PC-3 (cell line): ENCODE results near the gene PLIN1. TPM values are rescaled to one million over a fixed set of nuclear protein-coding genes. Genes with fewer than 3 reads are reported as not detected.

Source experiments
- ATAC-seq: fragments of 200-7000 bp; cut with Tn5 transposase; 2 replicates; pipeline ENCODE4 v1.9.1; 2020; ENCODE audit warnings: mild to moderate bottlenecking, moderate library complexity
- Bru-seq: library from RNA; stranded (reverse); fragments of 400-500 nt; gene quantifications from one replicate; lab custom pipeline; 2021; lab: Mats Ljungman, UMichigan
- BruChase-seq, 2 experiments: library from RNA; stranded (reverse); fragments of 400-500 nt; gene quantifications; one replicate each; lab custom pipeline; 2021; lab: Mats Ljungman, UMichigan
- BruUV-seq: library from RNA; stranded (reverse); fragments of 400-500 nt; replicated peaks from 2 replicates; lab custom pipeline; 2021; lab: Mats Ljungman, UMichigan
- CTCF ChIA-PET: fragments of 300-600 bp; sonication (Branson Sonifier 250); formaldehyde crosslinking; loops from one replicate; lab custom pipeline; 2022; ENCODE audit warnings: antibody characterized with exemption; lab: Charles Lee
- POLR2A ChIA-PET: fragments of 300-600 bp; sonication (Branson Sonifier 250); formaldehyde crosslinking; loops from one replicate; lab custom pipeline; 2022; ENCODE audit warnings: antibody characterized with exemption; ENCODE audit not compliant: unreplicated experiment; lab: Charles Lee
- DNase-seq: peaks from one replicate; pipeline ENCODE4 v3.0.0-alpha.2; 2015
- H2AFZ ChIP-seq: fragments of 300-600 bp; sonication (generic); 2 replicates; pipeline ENCODE4 v1.6.0; 2016; ENCODE audit warnings: antibody characterized with exemption, low read length
- H3F3A ChIP-seq: fragments of 300-600 bp; sonication (generic); one replicate; pipeline ENCODE4 v1.6.0; 2017; ENCODE audit warnings: antibody characterized with exemption, low read length, control low read depth, mild to moderate bottlenecking; ENCODE audit not compliant: unreplicated experiment
- H3K27ac ChIP-seq: fragments of 300-600 bp; sonication (generic); 2 replicates; pipeline ENCODE4 v1.5.1; 2016; ENCODE audit warnings: mild to moderate bottlenecking, low read length
- H3K27me3 ChIP-seq: fragments of 300-600 bp; sonication (generic); 2 replicates; pipeline ENCODE4 v1.6.1; 2016; ENCODE audit warnings: low read length, mixed read lengths
- H3K36me3 ChIP-seq: fragments of 300-600 bp; sonication (generic); 2 replicates; pipeline ENCODE4 v1.6.1; 2016; ENCODE audit warnings: low read depth, mixed run types, low read length, mixed read lengths
- H3K4me1 ChIP-seq: fragments of 300-600 bp; sonication (generic); 2 replicates; pipeline ENCODE4 v1.5.1; 2016; ENCODE audit warnings: low read length; ENCODE audit not compliant: insufficient read depth
- H3K4me2 ChIP-seq: fragments of 300-600 bp; sonication (generic); 2 replicates; pipeline ENCODE4 v1.6.0; 2016; ENCODE audit warnings: low read length
- H3K4me3 ChIP-seq: fragments of 300-600 bp; sonication (generic); 2 replicates; pipeline ENCODE4 v1.5.1; 2016; ENCODE audit warnings: mild to moderate bottlenecking, low read length, mixed read lengths
- H3K79me2 ChIP-seq: fragments of 300-600 bp; sonication (generic); 2 replicates; pipeline ENCODE4 v1.6.1; 2017; ENCODE audit warnings: low read length, mixed read lengths
- H3K9ac ChIP-seq: fragments of 300-600 bp; sonication (generic); 2 replicates; pipeline ENCODE4 v1.6.0; 2016; ENCODE audit warnings: mild to moderate bottlenecking, low read length
- H3K9me2 ChIP-seq: fragments of 300-600 bp; sonication (generic); replicated peaks from 2 replicates; pipeline ENCODE4 v1.6.1; 2016; ENCODE audit warnings: mixed run types, low read length, mixed read lengths
- H3K9me3 ChIP-seq: fragments of 300-600 bp; sonication (generic); 2 replicates; pipeline ENCODE4 v1.6.1; 2016; ENCODE audit warnings: low read length, mixed read lengths
- H4K20me1 ChIP-seq: fragments of 300-600 bp; sonication (generic); 2 replicates; pipeline ENCODE4 v1.6.1; 2016; ENCODE audit warnings: low read length, mixed read lengths
- CTCF ChIP-seq: fragments of 300-600 bp; sonication (generic); conservative IDR thresholded peaks from 2 replicates; pipeline ENCODE4 v1.5.1; 2017; ENCODE audit warnings: antibody characterized with exemption, low read depth, mild to moderate bottlenecking, low read length
- EZH2 ChIP-seq: fragments of 300-600 bp; sonication (generic); IDR thresholded peaks from one replicate; pipeline ENCODE4 v1.6.1; 2017; ENCODE audit warnings: antibody characterized with exemption, mild to moderate bottlenecking, low read length; ENCODE audit not compliant: unreplicated experiment
- EZH2phosphoT487 ChIP-seq: fragments of 300-600 bp; sonication (generic); IDR thresholded peaks from 2 replicates; pipeline ENCODE4 v1.6.1; 2018; ENCODE audit warnings: mild to moderate bottlenecking, antibody characterized with exemption, low read length, borderline replicate concordance
- intact Hi-C: fragments of 100-400 bp; cut with micrococcal nuclease; formaldehyde crosslinking; loops from 2 replicates; pipeline ENCODE4 v1.9.0; 2023
- long read RNA-seq: library from polyadenylated mRNA; unstranded; transcript quantifications from one replicate; pipeline ENCODE4 v2.0.0, GENCODE V29; 2021; ENCODE audit not compliant: unreplicated experiment
- total RNA-seq: library from RNA; depleted of rRNA; stranded (reverse); fragments of >200 nt; gene quantifications from 2 replicates; pipeline ENCODE4 v1.2.3, GENCODE V29; 2014; rRNA removed

The PLIN1 gene
- 1.0 and 1.3 TPM in 2 replicates for total RNA-seq
- percentile 31 among the genes with signal in this experiment for Bru-seq, nascent RNA
- percentile 52 among the genes with signal in this experiment for BruChase-seq, experiment 1, labeled RNA remaining after a 6-hour chase
- percentile 51 among the genes with signal in this experiment for BruChase-seq, experiment 2, labeled RNA remaining after a 2-hour chase
- long read RNA-seq, partial matches to known transcripts: 2 of 4 reads
- long read RNA-seq, other reads (novel, unspliced or antisense): 2 of 4 reads

GRCh38 chr15:89679212-89679611 lies at the start of gene PLIN1:
PLIN1 (minus strand) TSS chr15:89679367; CDS start chr15:89677489, 1,878 bp downstream.
- H3K9me2 ChIP-seq: no peaks in the 10 kb centered on the region
- ChIA-PET POLR2A (no interaction called here), CTCF (no interaction called here)
- H4K20me1 ChIP-seq: no peaks in the 10 kb centered on the region
- H3K27ac ChIP-seq: peak within 1 kb of the TSS; percentile 54
- ATAC-seq: no peak
- H2AFZ ChIP-seq: no peak within 1 kb of the TSS
- no peaks in the 10 kb centered on the region for H3K79me2 ChIP-seq
- H3K4me1 ChIP-seq: peaks cover 24% of the 10 kb centered on the region
- intact Hi-C loops: no loop called here
- no peaks in the 10 kb centered on the region for H3K27me3 ChIP-seq
- H3K4me3 ChIP-seq: no peak within 1 kb of the TSS
- TF ChIP-seq EZH2 (no peak), CTCF (no peak), EZH2phosphoT487 (no peak)
- H3K4me2 ChIP-seq: peak within 1 kb of the TSS; percentile 54
- no peaks in the 10 kb centered on the region for H3K9me3 ChIP-seq
- peaks cover under 1% of the 10 kb centered on the region; the same call in 1 of the 2 replicates for H3K36me3 ChIP-seq
- H3K9ac ChIP-seq: no peak within 1 kb of the TSS
- H3F3A ChIP-seq: no peaks in the 10 kb centered on the region
- no peak for DNase-seq
- no TSS peak for BruUV-seq

- POLR2A ChIA-PET: no interaction called here
- CTCF ChIA-PET: no interaction called here
- TF ChIP-seq EZH2: no peak
- TF ChIP-seq CTCF: no peak
- TF ChIP-seq EZH2phosphoT487: no peak
- BruUV-seq: no TSS peak
- no peak overlapping the region for H3K4me3 ChIP-seq
- H3K4me2 ChIP-seq: no peak overlapping the region
- H3K9ac ChIP-seq: no peak overlapping the region
- H3F3A ChIP-seq: no peaks in the 10 kb centered on the region
- H3K9me2 ChIP-seq: no peaks in the 10 kb centered on the region
- intact Hi-C loops: no loop called here
- H3K79me2 ChIP-seq: no peaks in the 10 kb centered on the region
- no peak overlapping the region for H3K27ac ChIP-seq
- ATAC-seq (no peak), DNase-seq (no peak)
- no peaks in the 10 kb centered on the region for H3K4me1 ChIP-seq
- no peaks in the 10 kb centered on the region for H3K9me3 ChIP-seq
- no peaks in the 10 kb centered on the region for H3K27me3 ChIP-seq
- H2AFZ ChIP-seq: no peak overlapping the region
- no peaks in the 10 kb centered on the region for H3K36me3 ChIP-seq
- H4K20me1 ChIP-seq: no peaks in the 10 kb centered on the region
These were observed 49.1 kb upstream of the PLIN1 start for GRCh38 chr15:89728254-89728653.

- Histone ChIP-seq H3F3A (no peaks in the 10 kb centered on the region), H3K9me2 (no peaks in the 10 kb centered on the region), H3K27me3 (no peaks in the 10 kb centered on the region), H3K4me3 (no peak overlapping the region), H3K9ac (no peak overlapping the region), H3K27ac (no peak overlapping the region), H3K79me2 (no peaks in the 10 kb centered on the region), H3K4me1 (no peaks in the 10 kb centered on the region), H2AFZ (no peak overlapping the region), H4K20me1 (no peaks in the 10 kb centered on the region), H3K4me2 (no peak overlapping the region), H3K36me3 (no peaks in the 10 kb centered on the region), H3K9me3 (no peaks in the 10 kb centered on the region)
- intact Hi-C loops: no loop called here
- DNase-seq (no peak), ATAC-seq (no peak)
- POLR2A ChIA-PET: no interaction called here
- BruUV-seq: no TSS peak
- TF ChIP-seq EZH2 (no peak), EZH2phosphoT487 (no peak), CTCF (no peak)
- CTCF ChIA-PET: no interaction called here
These were observed 45.9 kb upstream of the PLIN1 start for GRCh38 chr15:89725064-89725463.
